Muscle layer of colon (tissue), 2 donors: ENCODE results near the gene SLC26A8.
"Not testable (repeated sequence)": the region's sequence is repeated elsewhere in the genome, so short reads cannot be mapped to it uniquely, and the experiment has no call there.

Experiments used
- H3K27ac ChIP-seq: one replicate; pipeline ENCODE4 v1.7.0; 2013; ENCODE audit warnings: low read depth, mild to moderate bottlenecking, low read length, moderate library complexity
- H3K27me3 ChIP-seq, 2 donors: one replicate each; pipeline ENCODE4 v1.7.0; 2013; ENCODE audit warnings: low read length in 2 of 2, mild to moderate bottlenecking in 2 of 2; ENCODE audit not compliant: insufficient read depth in 2 of 2, control insufficient read depth in 1 of 2
- H3K36me3 ChIP-seq: one replicate; pipeline ENCODE4 v1.7.0; 2013; ENCODE audit warnings: mild to moderate bottlenecking, low read length; ENCODE audit not compliant: insufficient read depth
- H3K4me1 ChIP-seq: one replicate; pipeline ENCODE4 v1.7.0; 2013; ENCODE audit warnings: mild to moderate bottlenecking, low read length; ENCODE audit not compliant: insufficient read depth
- H3K4me3 ChIP-seq, 2 donors: one replicate each; pipeline ENCODE4 v1.7.0; 2013; ENCODE audit warnings: low read length in 2 of 2, low read depth in 1 of 2, mild to moderate bottlenecking in 1 of 2, moderate library complexity in 1 of 2
- H3K9ac ChIP-seq: one replicate; pipeline ENCODE4 v1.7.0; 2013; ENCODE audit warnings: low read length
- H3K9me3 ChIP-seq: one replicate; pipeline ENCODE4 v1.7.0; 2013; ENCODE audit warnings: mild to moderate bottlenecking, low read length
- donor health status: abdominal sarcoma.
- donor health status: Adenocarcinoma of cecum.

SLC26A8 gene

GRCh38 chr6:35984701-35985100 lies 39.7 kb downstream of the SLC26A8 start:
- Histone ChIP-seq H3K9me3 (no peaks in the 10 kb centered on the region), H3K36me3 (no peaks in the 10 kb centered on the region), H3K27ac (no peak overlapping the region), H3K27me3 (no peaks in the 10 kb centered on the region), H3K9ac (no peak overlapping the region), H3K4me1 (no peaks in the 10 kb centered on the region), H3K4me3 (no peak overlapping the region)

- no peak overlapping the region for H3K4me3 ChIP-seq
- H3K36me3 ChIP-seq, result no peaks in the 10 kb centered on the region
- no peaks in the 10 kb centered on the region for H3K9me3 ChIP-seq
- H3K9ac ChIP-seq, result no peak overlapping the region
- no peaks in the 10 kb centered on the region for H3K27me3 ChIP-seq
- H3K27ac ChIP-seq, result no peak overlapping the region
- no peaks in the 10 kb centered on the region for H3K4me1 ChIP-seq
These were observed 43.3 kb downstream of the SLC26A8 start for GRCh38 chr6:35980991-35981645.

DNA sequence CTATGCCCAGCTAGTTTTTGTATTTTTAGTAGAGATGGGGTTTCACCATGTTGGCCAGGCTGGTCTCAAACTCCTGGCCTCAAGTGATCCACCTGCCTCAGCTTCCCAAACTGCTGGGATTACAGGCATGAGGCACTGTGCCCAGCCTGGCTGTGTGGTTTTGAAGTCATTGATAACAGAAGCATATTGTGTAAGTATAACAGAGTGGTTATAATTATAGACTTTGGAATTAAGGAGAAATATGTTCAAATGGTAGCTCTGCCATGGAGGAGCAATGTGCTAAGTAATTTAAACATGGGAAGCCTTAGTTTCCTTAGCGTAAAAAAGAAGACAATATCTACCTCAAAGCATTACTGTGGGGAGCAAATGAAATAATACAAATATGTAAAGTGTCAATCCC lies 44.3 kb downstream of the SLC26A8 start:
- H3K27ac ChIP-seq, H3K36me3 ChIP-seq: not testable (repeated sequence)

DNA sequence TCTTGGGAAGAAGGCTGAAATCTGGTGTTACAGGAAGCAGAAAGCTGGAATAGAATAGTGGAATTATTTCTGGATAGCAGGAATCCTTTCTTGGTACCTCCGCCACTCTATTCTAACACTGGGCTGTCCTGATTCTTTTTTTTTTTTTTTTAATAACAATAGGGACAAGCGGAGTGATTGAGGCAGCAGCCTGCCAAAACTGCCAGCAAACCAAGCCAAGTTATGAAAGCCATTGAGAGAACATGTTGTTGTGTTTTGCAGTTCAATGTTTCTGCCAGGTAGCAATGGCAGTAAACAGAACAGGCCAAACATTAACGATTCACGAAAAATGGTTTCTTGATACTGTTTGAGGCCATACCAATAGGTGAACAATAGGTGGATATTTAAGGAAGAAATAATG lies 47.1 kb downstream of the SLC26A8 start:
- H3K27ac ChIP-seq, result no peak overlapping the region
- no peaks in the 10 kb centered on the region for H3K9me3 ChIP-seq
- H3K36me3 ChIP-seq, result no peaks in the 10 kb centered on the region
- H3K27me3 ChIP-seq, result no peaks in the 10 kb centered on the region
- H3K4me3 ChIP-seq, result no peak overlapping the region
- H3K4me1 ChIP-seq, result peaks cover 6% of the 10 kb centered on the region
- H3K9ac ChIP-seq, result no peak overlapping the region

More for the DNA sequence above, 44.3 kb downstream of the SLC26A8 start:
- H3K9me3 ChIP-seq, H3K4me3 ChIP-seq, H3K27me3 ChIP-seq, H3K4me1 ChIP-seq, H3K9ac ChIP-seq: not testable (repeated sequence)

- H3K27me3 ChIP-seq, result no peaks in the 10 kb centered on the region
These were observed 50.7 kb downstream of the SLC26A8 start for GRCh38 chr6:35973670-35974222.

DNA sequence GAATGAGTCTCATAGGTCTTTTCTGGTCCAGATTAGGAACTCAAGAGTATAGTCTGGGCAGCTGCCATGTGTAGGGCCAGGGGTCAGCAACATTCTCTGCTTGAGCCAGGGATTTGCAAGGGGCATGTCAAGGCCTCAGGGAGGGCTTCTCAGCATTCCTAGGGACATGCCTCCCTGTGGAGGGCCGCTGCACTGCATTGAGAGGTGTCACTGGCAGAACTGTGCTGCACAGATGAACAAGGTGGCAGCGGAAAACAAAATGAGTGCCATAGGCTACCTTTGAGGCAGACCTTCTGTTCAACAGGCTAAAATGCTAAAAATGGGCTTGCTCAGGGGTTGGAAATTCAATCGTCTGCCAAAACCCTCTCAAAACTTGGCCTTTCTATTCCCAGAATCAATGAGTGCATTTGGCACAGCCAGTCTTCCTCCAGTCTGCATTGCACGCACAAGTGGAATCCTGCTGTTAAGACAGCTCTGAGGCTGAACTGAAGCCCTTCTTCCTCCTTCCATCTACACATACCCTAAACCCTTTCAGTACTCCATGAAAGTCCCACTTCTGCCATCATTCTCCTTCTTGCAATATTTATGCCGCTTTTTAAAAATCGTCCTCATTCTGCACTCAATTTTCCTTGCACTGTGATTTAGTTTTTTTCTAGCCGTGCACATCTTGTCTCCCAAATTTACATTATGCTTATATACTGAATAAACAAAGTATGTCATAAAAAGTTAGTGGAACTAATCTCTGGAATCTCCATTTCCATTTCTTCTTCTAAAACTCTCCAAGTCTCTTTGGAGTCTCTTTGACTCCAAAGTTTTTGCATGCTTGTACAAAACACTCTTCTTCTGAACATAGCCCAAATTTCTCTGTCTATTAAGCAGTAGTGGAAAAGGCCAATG lies 51.7 kb downstream of the SLC26A8 start:
- Histone ChIP-seq H3K9me3 (no peaks in the 10 kb centered on the region), H3K36me3 (no peaks in the 10 kb centered on the region), H3K27me3 (no peaks in the 10 kb centered on the region), H3K4me1 (peaks cover 6% of the 10 kb centered on the region), H3K9ac (no peak overlapping the region), H3K4me3 (no peak overlapping the region), H3K27ac (no peak overlapping the region)

More at GRCh38 chr6:35973670-35974222, 50.7 kb downstream of the SLC26A8 start:
- no peak overlapping the region for H3K9ac ChIP-seq
- no peaks in the 10 kb centered on the region for H3K36me3 ChIP-seq
- no peak overlapping the region for H3K4me3 ChIP-seq
- H3K27ac ChIP-seq, result no peak overlapping the region
- no peaks in the 10 kb centered on the region for H3K9me3 ChIP-seq
- peaks cover 6% of the 10 kb centered on the region for H3K4me1 ChIP-seq

- H3K27me3 ChIP-seq, result no peaks in the 10 kb centered on the region
- H3K9ac ChIP-seq, result no peak overlapping the region
- no peak overlapping the region for H3K4me3 ChIP-seq
- H3K9me3 ChIP-seq, result no peaks in the 10 kb centered on the region
- H3K36me3 ChIP-seq, result no peaks in the 10 kb centered on the region
- no peak overlapping the region for H3K27ac ChIP-seq
- peaks cover 6% of the 10 kb centered on the region for H3K4me1 ChIP-seq
These were observed 54.3 kb downstream of the SLC26A8 start for GRCh38 chr6:35970181-35970580.

- Histone ChIP-seq H3K36me3 (no peaks in the 10 kb centered on the region), H3K4me1 (peaks cover 6% of the 10 kb centered on the region), H3K9me3 (no peaks in the 10 kb centered on the region), H3K9ac (no peak overlapping the region), H3K27me3 (no peaks in the 10 kb centered on the region), H3K4me3 (no peak overlapping the region), H3K27ac (no peak overlapping the region)
These were observed 54.8 kb downstream of the SLC26A8 start for GRCh38 chr6:35969646-35970045.

- peaks cover 6% of the 10 kb centered on the region for H3K4me1 ChIP-seq
- H3K9me3 ChIP-seq, result no peaks in the 10 kb centered on the region
- H3K9ac ChIP-seq, result no peak overlapping the region
- H3K36me3 ChIP-seq, result no peaks in the 10 kb centered on the region
- H3K27ac ChIP-seq, result no peak overlapping the region
- no peaks in the 10 kb centered on the region for H3K27me3 ChIP-seq
- no peak overlapping the region for H3K4me3 ChIP-seq
These were observed 55.6 kb downstream of the SLC26A8 start for GRCh38 chr6:35968821-35969220.

DNA sequence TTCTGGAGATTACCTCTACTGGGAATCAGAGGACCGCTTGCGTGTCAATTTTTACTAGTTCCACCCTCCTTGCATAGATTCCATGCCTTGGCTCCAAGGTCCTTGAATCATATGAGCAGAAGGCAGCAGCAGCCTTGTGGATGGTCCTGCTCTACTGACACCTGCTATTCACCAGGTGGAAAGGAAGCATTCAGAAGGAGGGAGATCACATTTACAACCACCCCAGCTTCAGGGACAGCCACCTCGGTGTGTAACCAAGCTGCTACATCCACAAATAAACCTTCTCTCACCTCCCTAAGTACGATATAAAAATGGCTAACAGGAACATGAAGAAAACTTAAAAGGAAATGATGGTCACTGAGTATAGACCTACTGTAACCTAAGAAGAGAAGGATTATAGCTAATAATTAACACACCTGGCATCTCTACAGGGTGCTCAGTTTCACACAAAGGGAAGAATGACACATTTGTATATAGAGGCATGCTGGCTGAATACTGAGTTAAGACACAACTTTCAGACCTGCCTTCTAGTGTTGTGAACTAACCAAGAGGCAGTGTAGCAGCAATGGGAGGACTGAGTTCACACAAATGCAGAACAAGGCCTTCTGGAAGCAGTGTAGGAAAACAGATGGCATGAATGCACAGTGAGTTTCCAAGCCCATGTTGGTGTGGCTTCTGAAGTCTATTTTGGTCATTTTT lies 57.2 kb downstream of the SLC26A8 start:
- H3K27ac ChIP-seq, result no peak overlapping the region
- H3K4me1 ChIP-seq, result no peaks in the 10 kb centered on the region
- no peak overlapping the region for H3K9ac ChIP-seq
- H3K9me3 ChIP-seq, result no peaks in the 10 kb centered on the region
- H3K36me3 ChIP-seq, result no peaks in the 10 kb centered on the region
- no peak overlapping the region for H3K4me3 ChIP-seq
- no peaks in the 10 kb centered on the region for H3K27me3 ChIP-seq
